PC-9 (cell line): ENCODE measurements around the gene F2RL3. TPM values are rescaled to one million over a fixed set of nuclear protein-coding genes. Genes with fewer than 3 reads are reported as not detected.

Experiments
- BruUV-seq: library from RNA; stranded (reverse); fragments of 400-500 nt; replicated peaks from 2 replicates; lab custom pipeline; 2021; lab: Mats Ljungman, UMichigan
- CTCF ChIA-PET: fragments of 300-600 bp; sonication (Branson Sonifier 250); formaldehyde crosslinking; loops from one replicate; lab custom pipeline; 2022; ENCODE audit warnings: antibody characterized with exemption; lab: Charles Lee
- POLR2A ChIA-PET: fragments of 300-600 bp; sonication (Branson Sonifier 250); formaldehyde crosslinking; loops from one replicate; lab custom pipeline; 2022; ENCODE audit warnings: antibody characterized with exemption; ENCODE audit not compliant: unreplicated experiment; lab: Charles Lee
- DNase-seq, 2 experiments: peaks; one replicate each; pipeline versions ENCODE4 v3.0.0 to v3.0.0-alpha.2; 2015 to 2022; ENCODE audit warnings: mixed read lengths in 1 of 2
- H2AFZ ChIP-seq: fragments of 200-600 bp; sonication (generic); 2 replicates; pipeline ENCODE4 v1.8.1; 2017; ENCODE audit warnings: antibody characterized with exemption
- H3F3A ChIP-seq: fragments of 200-600 bp; sonication (generic); 2 replicates; pipeline ENCODE4 v1.8.1; 2017; ENCODE audit warnings: antibody characterized with exemption, mild to moderate bottlenecking, low read depth; ENCODE audit not compliant: insufficient read depth
- H3K27ac ChIP-seq: fragments of 200-600 bp; sonication (generic); 2 replicates; pipeline ENCODE4 v1.6.1; 2016; ENCODE audit warnings: mixed run types
- H3K27me3 ChIP-seq: fragments of 200-600 bp; sonication (generic); 2 replicates; pipeline ENCODE4 v1.6.1; 2016; ENCODE audit warnings: low read depth, mixed run types; ENCODE audit not compliant: insufficient read depth
- H3K36me3 ChIP-seq: fragments of 200-600 bp; sonication (generic); 2 replicates; pipeline ENCODE4 v1.6.1; 2016; ENCODE audit warnings: low read depth, mixed run types
- H3K4me1 ChIP-seq: fragments of 200-600 bp; sonication (generic); replicated peaks from 2 replicates; pipeline ENCODE4 v1.6.1; 2016; ENCODE audit warnings: mixed run types; ENCODE audit not compliant: insufficient read depth
- H3K4me2 ChIP-seq: fragments of 200-600 bp; sonication (generic); 2 replicates; pipeline ENCODE4 v1.6.1; 2017; ENCODE audit warnings: mixed run types
- H3K4me3 ChIP-seq: fragments of 200-600 bp; sonication (generic); 2 replicates; pipeline ENCODE4 v1.6.1; 2016; ENCODE audit warnings: mixed run types
- H3K79me2 ChIP-seq: fragments of 200-600 bp; sonication (generic); 2 replicates; pipeline ENCODE4 v1.6.1; 2017; ENCODE audit warnings: low read depth, mixed run types
- H3K9me2 ChIP-seq: fragments of 200-600 bp; sonication (generic); 2 replicates; pipeline ENCODE4 v1.8.1; 2017; ENCODE audit warnings: mild to moderate bottlenecking; ENCODE audit not compliant: insufficient read depth
- H3K9me3 ChIP-seq: fragments of 200-600 bp; sonication (generic); 2 replicates; pipeline ENCODE4 v1.8.1; 2016; ENCODE audit warnings: low read depth; ENCODE audit not compliant: insufficient read depth
- H4K20me1 ChIP-seq: fragments of 200-600 bp; sonication (generic); 2 replicates; pipeline ENCODE4 v1.8.1; 2017; ENCODE audit not compliant: insufficient read depth
- CTCF ChIP-seq: fragments of 200-600 bp; sonication (generic); conservative IDR thresholded peaks from 2 replicates; pipeline ENCODE4 v1.6.1; 2017; ENCODE audit warnings: mixed run types, antibody characterized with exemption, mild to moderate bottlenecking, moderate library complexity
- EZH2 ChIP-seq: fragments of 200-600 bp; sonication (generic); IDR thresholded peaks from 2 replicates; pipeline ENCODE4 v1.8.0; 2017; ENCODE audit warnings: antibody characterized with exemption, low read depth
- intact Hi-C: fragments of 100-400 bp; cut with micrococcal nuclease; formaldehyde crosslinking; loops from one replicate; pipeline ENCODE4 v1.10.0; 2022; ENCODE audit not compliant: unreplicated experiment
- total RNA-seq: library from RNA; stranded (reverse); gene quantifications from 2 replicates; pipeline ENCODE4 v1.2.3, GENCODE V29; 2021

F2RL3 gene
- total RNA-seq, 1 experiment from 2014 or later, result not detected

- no TSS peak for BruUV-seq
- H3K9me2 ChIP-seq, result no peaks in the 10 kb centered on the region
- TF ChIP-seq EZH2, result no peak
- TF ChIP-seq CTCF, result no peak
- no peak overlapping the region for H3K4me2 ChIP-seq
- H3K4me3 ChIP-seq, result no peak overlapping the region
- no peaks in the 10 kb centered on the region for H3K9me3 ChIP-seq
- no peaks in the 10 kb centered on the region for H3K79me2 ChIP-seq
- H4K20me1 ChIP-seq, result no peaks in the 10 kb centered on the region
- no peaks in the 10 kb centered on the region for H3K36me3 ChIP-seq
- ChIA-PET POLR2A (no interaction called here), CTCF (no interaction called here)
- no peak overlapping the region for H3K27ac ChIP-seq
- intact Hi-C loops, result no loop called here
- DNase-seq, result no peak
- peaks cover 20% of the 10 kb centered on the region for H3F3A ChIP-seq
- H3K27me3 ChIP-seq, result no peaks in the 10 kb centered on the region
- H3K4me1 ChIP-seq, result peaks cover 3% of the 10 kb centered on the region; the same call in 1 of the 2 replicates
- no peak overlapping the region for H2AFZ ChIP-seq
These were observed 4.3 kb downstream of the F2RL3 start for GRCh38 chr19:16892868-16893685.

- CTCF ChIA-PET, result no interaction called here
These were observed 4.8 kb downstream of the F2RL3 start for GRCh38 chr19:16893686-16893989.

GRCh38 chr19:16894080-16894479 is 5.3 kb downstream of the F2RL3 start:
- H3K36me3 ChIP-seq, result no peaks in the 10 kb centered on the region
- no TSS peak for BruUV-seq
- no peaks in the 10 kb centered on the region for H3K9me3 ChIP-seq
- H3K79me2 ChIP-seq, result no peaks in the 10 kb centered on the region
- intact Hi-C loops, result no loop called here
- ChIA-PET POLR2A (no interaction called here), CTCF (no interaction called here)
- H3K27me3 ChIP-seq, result no peaks in the 10 kb centered on the region
- H3K4me2 ChIP-seq, result no peak overlapping the region
- no peak for DNase-seq
- peaks cover 30% of the 10 kb centered on the region for H3F3A ChIP-seq
- peaks cover 3% of the 10 kb centered on the region; the same call in 1 of the 2 replicates for H3K4me1 ChIP-seq
- no peak overlapping the region for H2AFZ ChIP-seq
- TF ChIP-seq EZH2 (no peak), CTCF (no peak)
- H3K9me2 ChIP-seq, result no peaks in the 10 kb centered on the region
- no peak overlapping the region for H3K4me3 ChIP-seq
- no peaks in the 10 kb centered on the region for H4K20me1 ChIP-seq
- H3K27ac ChIP-seq, result no peak overlapping the region

More at GRCh38 chr19:16893686-16893989, 4.8 kb downstream of the F2RL3 start:
- no peak for DNase-seq
- POLR2A ChIA-PET, result no interaction called here
- no peak overlapping the region for H3K4me2 ChIP-seq
- no peaks in the 10 kb centered on the region for H4K20me1 ChIP-seq
- H2AFZ ChIP-seq, result no peak overlapping the region
- no peak overlapping the region for H3K4me3 ChIP-seq
- no peaks in the 10 kb centered on the region for H3K36me3 ChIP-seq
- H3K4me1 ChIP-seq, result peaks cover 3% of the 10 kb centered on the region; the same call in 1 of the 2 replicates
- no peaks in the 10 kb centered on the region for H3K27me3 ChIP-seq
- H3K9me2 ChIP-seq, result no peaks in the 10 kb centered on the region
- TF ChIP-seq EZH2 (no peak), CTCF (no peak)
- no peaks in the 10 kb centered on the region for H3K9me3 ChIP-seq
- no peaks in the 10 kb centered on the region for H3K79me2 ChIP-seq
- BruUV-seq, result no TSS peak
- intact Hi-C loops, result no loop called here
- H3K27ac ChIP-seq, result no peak overlapping the region
- H3F3A ChIP-seq, result peaks cover 25% of the 10 kb centered on the region
